Activated T-cell treated with anti-CD3 and anti-CD28 coated beads, Interleukin-2, amount 50 U/mL, for 24 hours (primary cell): Measurements from ENCODE around the gene SYPL2.

Experiments used
- DNase-seq: peaks from one replicate; pipeline ENCODE4 v3.0.0-alpha.2; 2020
- H3K27ac Mint-ChIP-seq: 2 replicates; pipeline ENCODE4 v1.8.0; 2020; ENCODE audit warnings: mild to moderate bottlenecking, mixed read lengths
- H3K27me3 Mint-ChIP-seq: 2 replicates; pipeline ENCODE4 v1.8.0; 2020; ENCODE audit warnings: mixed read lengths
- H3K36me3 Mint-ChIP-seq: 2 replicates; pipeline ENCODE4 v1.8.0; 2020; ENCODE audit warnings: low read depth, mixed read lengths
- H3K4me1 Mint-ChIP-seq: 2 replicates; pipeline ENCODE4 v1.8.0; 2020; ENCODE audit warnings: low read depth, mixed read lengths
- H3K4me3 Mint-ChIP-seq: 2 replicates; pipeline ENCODE4 v1.8.0; 2020; ENCODE audit warnings: mild to moderate bottlenecking, moderate library complexity, mixed read lengths
- H3K9me3 Mint-ChIP-seq: 2 replicates; pipeline ENCODE4 v1.8.0; 2020; ENCODE audit warnings: mixed read lengths

Gene SYPL2

DNA sequence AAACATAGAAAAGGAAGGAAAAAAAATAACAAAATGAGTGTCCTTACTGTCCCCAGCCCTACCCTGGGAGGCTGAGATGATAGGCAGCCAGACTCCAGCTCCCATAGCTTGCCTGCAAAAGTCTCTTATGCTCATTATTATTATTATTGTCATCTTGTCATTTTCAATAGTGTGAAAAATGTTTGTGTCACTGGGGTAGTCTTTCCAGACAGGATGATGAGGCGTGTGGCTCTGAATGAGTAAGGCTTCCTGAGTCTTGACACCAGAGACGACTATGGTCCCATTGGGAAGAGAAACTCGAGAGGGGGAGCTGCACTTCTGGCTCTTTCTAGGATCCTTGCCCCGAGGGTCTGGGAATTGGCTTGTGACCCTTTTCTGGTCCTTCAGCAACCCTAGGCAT is 26.4 kb downstream of the SYPL2 start:
- Mint-ChIP-seq H3K27ac (no peak overlapping the region), H3K27me3 (no peaks in the 10 kb centered on the region), H3K9me3 (no peaks in the 10 kb centered on the region), H3K4me1 (peaks cover 42% of the 10 kb centered on the region), H3K4me3 (no peak overlapping the region), H3K36me3 (peaks cover 78% of the 10 kb centered on the region)
- no peak for DNase-seq

GRCh38 chr1:109493227-109493626 is 26.9 kb downstream of the SYPL2 start:
- Mint-ChIP-seq H3K36me3 (peaks cover 78% of the 10 kb centered on the region), H3K4me1 (peaks cover 47% of the 10 kb centered on the region)

DNA sequence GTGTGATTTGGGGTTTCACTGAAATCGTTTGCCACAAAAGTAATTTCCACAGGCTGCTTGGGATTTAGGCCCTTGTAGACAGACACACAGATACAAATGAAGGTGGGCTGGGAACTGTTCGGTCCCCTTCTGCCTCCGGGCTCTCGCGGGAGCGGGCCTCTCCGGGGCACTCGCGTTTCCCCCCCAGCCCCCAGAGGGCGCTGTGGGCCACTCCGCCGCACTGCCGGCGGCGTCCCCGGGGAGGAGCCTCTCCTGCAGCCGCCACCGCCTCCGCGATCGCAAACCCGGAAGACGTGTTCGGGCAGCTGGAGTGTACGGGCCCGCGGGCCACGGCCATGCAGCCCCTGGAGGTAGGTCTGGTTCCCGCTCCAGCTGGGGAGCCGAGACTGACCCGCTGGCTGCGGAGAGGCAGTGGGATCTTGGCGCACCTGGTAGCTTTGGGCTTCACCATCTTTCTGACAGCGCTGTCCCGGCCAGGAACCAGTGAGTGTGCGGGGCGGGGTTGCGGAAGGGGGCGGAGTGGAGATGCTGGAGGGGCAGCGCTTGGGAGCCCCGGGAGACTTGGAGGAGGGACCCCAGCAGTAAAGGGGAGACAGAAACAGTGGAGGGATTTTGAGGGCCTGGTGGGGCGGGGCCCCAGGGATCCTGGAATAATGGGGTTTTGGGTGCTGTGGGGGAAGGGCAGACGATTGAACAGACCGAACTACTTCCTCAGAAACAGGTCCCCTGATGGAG is 27.6 kb downstream of the SYPL2 start, which contains the start of gene CYB561D1:
TSS of gene CYB561D1 (plus strand) at position 290 of the 735 bp plus-strand sequence. CDS start at position 336, 46 bp downstream.
- peaks cover 76% of the 10 kb centered on the region for H3K36me3 Mint-ChIP-seq
- H3K9me3 Mint-ChIP-seq, result no peaks in the 10 kb centered on the region
- H3K27me3 Mint-ChIP-seq, result no peaks in the 10 kb centered on the region
- peak within 1 kb of the TSS; percentile 96 for H3K4me3 Mint-ChIP-seq
- peak; percentile 95 for DNase-seq
- peaks cover 53% of the 10 kb centered on the region for H3K4me1 Mint-ChIP-seq
- H3K27ac Mint-ChIP-seq, result peak within 1 kb of the TSS; percentile 94

More at GRCh38 chr1:109493227-109493626, 26.9 kb downstream of the SYPL2 start:
- Mint-ChIP-seq H3K9me3 (no peaks in the 10 kb centered on the region), H3K27ac (no peak overlapping the region), H3K27me3 (no peaks in the 10 kb centered on the region), H3K4me3 (peak overlapping the region; percentile 96)
- no peak for DNase-seq

- Mint-ChIP-seq H3K4me1 (peaks cover 70% of the 10 kb centered on the region), H3K27ac (peak overlapping the region; percentile 68)
Measured at GRCh38 chr1:109495738-109496137, 29.4 kb downstream of the SYPL2 start.

DNA sequence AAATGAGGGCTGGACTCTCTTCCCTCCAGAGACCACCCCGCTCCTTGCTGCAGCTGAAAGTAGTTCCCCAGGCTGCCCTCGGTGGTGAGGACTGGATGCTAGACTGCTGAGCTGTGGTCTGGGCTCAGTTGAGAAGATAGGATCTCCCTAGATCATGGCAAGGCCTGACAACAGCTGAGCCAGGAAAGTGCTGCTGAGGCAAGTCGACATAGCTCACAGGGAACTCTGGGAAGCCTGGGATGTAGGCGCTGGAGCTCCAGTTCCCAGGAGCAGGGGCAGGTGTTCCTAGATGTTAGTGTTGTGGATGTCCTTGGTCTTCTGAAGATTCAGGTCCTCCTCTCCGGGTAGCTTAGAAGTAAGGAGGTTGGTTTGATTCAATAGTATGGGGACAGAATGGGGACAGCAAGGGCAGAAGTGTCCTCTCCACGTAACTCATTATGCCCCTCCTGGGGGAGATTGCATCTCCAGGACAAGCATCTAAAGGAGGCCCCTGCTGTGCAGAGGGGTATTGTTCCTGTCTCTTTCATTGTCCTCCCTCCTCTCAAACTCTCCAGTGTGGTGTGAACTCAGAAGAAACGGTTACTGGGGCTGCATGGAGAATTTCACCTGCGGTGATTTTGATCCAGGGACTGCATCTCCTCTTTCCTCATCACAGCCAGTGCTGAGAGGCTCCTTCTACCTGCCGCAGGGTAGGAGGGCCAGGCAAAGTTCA is 31.3 kb downstream of the SYPL2 start:
- H3K4me1 Mint-ChIP-seq, result peaks cover 88% of the 10 kb centered on the region
- H3K36me3 Mint-ChIP-seq, result peaks cover 58% of the 10 kb centered on the region
- H3K9me3 Mint-ChIP-seq, result no peaks in the 10 kb centered on the region
- H3K27ac Mint-ChIP-seq, result peak overlapping the region; percentile 84
- H3K27me3 Mint-ChIP-seq, result no peaks in the 10 kb centered on the region
- no peak for DNase-seq
- peak overlapping the region; percentile 23 for H3K4me3 Mint-ChIP-seq

More at GRCh38 chr1:109495738-109496137, 29.4 kb downstream of the SYPL2 start:
- H3K4me3 Mint-ChIP-seq, result peak overlapping the region; percentile 96
- H3K27me3 Mint-ChIP-seq, result no peaks in the 10 kb centered on the region
- H3K9me3 Mint-ChIP-seq, result no peaks in the 10 kb centered on the region
- DNase-seq, result no peak
- H3K36me3 Mint-ChIP-seq, result peaks cover 72% of the 10 kb centered on the region

DNA sequence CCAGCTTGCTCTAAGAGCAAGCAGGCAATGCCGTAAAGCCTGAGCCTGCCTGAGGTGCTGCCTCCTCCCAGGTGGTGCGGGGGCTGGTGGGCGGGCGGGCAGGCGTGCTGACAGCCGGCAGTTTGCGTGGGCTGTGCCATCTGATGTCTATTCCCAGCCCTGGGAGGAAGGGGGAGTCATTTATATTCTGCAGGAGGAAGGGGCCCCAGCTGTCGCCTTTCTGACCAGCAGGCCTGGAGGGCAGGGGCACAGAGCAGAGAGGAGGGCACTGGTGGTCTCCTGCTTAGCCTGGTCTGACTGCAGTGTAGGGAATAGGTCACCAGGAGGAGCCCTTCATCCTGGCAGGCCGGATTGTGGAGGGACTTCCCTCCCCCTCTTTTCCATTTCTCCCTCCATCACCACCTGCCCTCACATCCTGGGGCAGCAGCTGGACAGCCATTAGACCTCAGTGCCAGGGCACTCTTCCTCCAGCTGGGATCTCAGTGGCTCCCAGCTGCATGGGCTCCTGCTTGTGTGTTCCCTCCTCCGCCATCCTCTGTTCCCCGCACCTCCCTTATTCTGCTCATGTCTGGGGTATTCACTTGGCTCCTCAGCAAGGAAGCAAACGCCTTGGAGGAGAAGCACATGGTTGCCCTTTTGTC is 31.9 kb downstream of the SYPL2 start:
- Mint-ChIP-seq H3K27ac (peak overlapping the region; percentile 84), H3K4me1 (peaks cover 87% of the 10 kb centered on the region), H3K36me3 (peaks cover 58% of the 10 kb centered on the region), H3K9me3 (no peaks in the 10 kb centered on the region), H3K27me3 (no peaks in the 10 kb centered on the region), H3K4me3 (peak overlapping the region; percentile 23)
- DNase-seq, result peak; percentile 45

- no peak overlapping the region for H3K4me3 Mint-ChIP-seq
- no peaks in the 10 kb centered on the region for H3K27me3 Mint-ChIP-seq
- H3K27ac Mint-ChIP-seq, result peak overlapping the region; percentile 85
- H3K9me3 Mint-ChIP-seq, result no peaks in the 10 kb centered on the region
- peaks cover 88% of the 10 kb centered on the region for H3K4me1 Mint-ChIP-seq
- no peak for DNase-seq
- peaks cover 56% of the 10 kb centered on the region for H3K36me3 Mint-ChIP-seq
Measured at GRCh38 chr1:109499081-109499480, 32.7 kb downstream of the SYPL2 start.

GRCh38 chr1:109499661-109500536 is 33.6 kb downstream of the SYPL2 start:
- H3K36me3 Mint-ChIP-seq, result peaks cover 52% of the 10 kb centered on the region
- peaks cover 91% of the 10 kb centered on the region for H3K4me1 Mint-ChIP-seq
- no peak overlapping the region for H3K4me3 Mint-ChIP-seq
- no peaks in the 10 kb centered on the region for H3K27me3 Mint-ChIP-seq
- no peaks in the 10 kb centered on the region for H3K9me3 Mint-ChIP-seq
- peak; percentile 74 for DNase-seq
- peak overlapping the region; percentile 85 for H3K27ac Mint-ChIP-seq

DNA sequence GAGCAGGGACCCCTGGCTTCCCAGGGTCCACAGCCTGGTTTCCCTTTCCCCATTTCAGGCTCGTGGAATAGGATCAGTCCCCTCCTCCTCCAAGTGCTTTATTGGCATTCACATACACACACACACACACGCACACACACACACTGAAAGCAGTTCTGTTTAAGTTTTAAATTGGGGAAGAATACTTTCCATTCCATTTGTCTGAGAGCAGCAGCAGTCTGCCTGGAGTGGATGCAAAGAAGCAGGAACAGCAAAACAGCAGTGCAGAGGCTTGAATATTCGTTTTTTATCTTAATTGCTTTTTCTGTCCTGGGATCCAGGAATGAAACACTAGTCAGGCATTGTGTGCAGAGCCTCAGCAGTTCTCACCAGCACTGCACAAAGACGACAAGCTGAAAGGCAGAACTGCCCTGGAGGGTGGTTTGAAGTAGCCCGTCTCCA is 34.6 kb downstream of the SYPL2 start:
- peaks cover 91% of the 10 kb centered on the region for H3K4me1 Mint-ChIP-seq
- peaks cover 45% of the 10 kb centered on the region for H3K36me3 Mint-ChIP-seq
- H3K27ac Mint-ChIP-seq, result peak overlapping the region; percentile 85
- no peak overlapping the region for H3K4me3 Mint-ChIP-seq
- H3K27me3 Mint-ChIP-seq, result no peaks in the 10 kb centered on the region
- DNase-seq, result peak; percentile 28
- H3K9me3 Mint-ChIP-seq, result no peaks in the 10 kb centered on the region

- peaks cover 36% of the 10 kb centered on the region for H3K36me3 Mint-ChIP-seq
- H3K4me1 Mint-ChIP-seq, result peaks cover 91% of the 10 kb centered on the region
- no peak overlapping the region for H3K4me3 Mint-ChIP-seq
- no peaks in the 10 kb centered on the region for H3K27me3 Mint-ChIP-seq
- peak; percentile 32 for DNase-seq
- no peaks in the 10 kb centered on the region for H3K9me3 Mint-ChIP-seq
- peak overlapping the region; percentile 81 for H3K27ac Mint-ChIP-seq
Measured at GRCh38 chr1:109501644-109502363, 35.5 kb downstream of the SYPL2 start.

DNA sequence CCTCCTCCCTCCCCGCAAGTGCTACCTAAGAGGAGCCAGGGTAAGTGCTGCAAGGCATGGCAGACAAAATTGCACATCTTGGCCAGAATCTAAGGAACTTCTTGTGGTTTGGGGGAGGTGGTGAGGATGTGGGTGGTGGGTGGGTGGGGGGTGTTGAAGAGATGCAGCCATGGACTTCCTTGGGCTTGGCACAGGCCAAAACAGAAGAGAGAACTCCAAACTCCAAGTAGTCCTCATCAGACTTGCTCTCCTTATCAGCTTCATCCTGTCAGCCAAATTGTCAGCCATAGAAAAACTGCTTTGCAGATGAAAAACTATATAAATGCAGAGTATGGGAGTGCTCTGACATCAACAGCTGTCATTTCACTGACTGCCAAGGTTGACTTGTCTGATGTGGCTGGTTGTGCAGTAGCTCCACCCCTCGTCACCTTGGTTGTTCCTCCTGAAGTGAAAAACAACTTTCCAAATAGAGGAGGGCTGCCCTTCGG is 36.1 kb downstream of the SYPL2 start:
- DNase-seq, result peak; percentile 31
- no peaks in the 10 kb centered on the region for H3K9me3 Mint-ChIP-seq
- peaks cover 36% of the 10 kb centered on the region for H3K36me3 Mint-ChIP-seq
- peak overlapping the region; percentile 41 for H3K4me3 Mint-ChIP-seq
- peak overlapping the region; percentile 81 for H3K27ac Mint-ChIP-seq
- no peaks in the 10 kb centered on the region for H3K27me3 Mint-ChIP-seq
- H3K4me1 Mint-ChIP-seq, result peaks cover 93% of the 10 kb centered on the region

DNA sequence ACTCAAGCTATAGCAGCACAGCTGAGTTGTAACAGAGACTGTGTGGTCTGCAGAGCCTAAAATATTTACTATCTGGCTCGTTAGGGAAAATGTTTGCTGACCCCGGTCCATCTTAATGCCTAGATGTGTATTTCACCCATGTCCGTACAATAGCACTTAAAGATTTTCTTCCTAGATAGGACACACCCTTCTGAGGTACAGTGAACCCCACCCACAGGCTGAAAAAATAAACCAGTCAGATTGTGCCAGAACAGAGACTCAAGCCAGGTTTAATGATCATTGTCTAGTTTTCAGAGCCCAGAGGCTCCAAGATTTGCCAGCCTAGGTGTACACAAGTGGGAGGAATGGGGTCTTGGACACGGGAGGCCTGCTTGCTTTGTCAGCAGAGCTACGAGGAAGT is 37.6 kb downstream of the SYPL2 start:
- no peak for DNase-seq
- no peaks in the 10 kb centered on the region for H3K27me3 Mint-ChIP-seq
- H3K27ac Mint-ChIP-seq, result peak overlapping the region; percentile 88
- peaks cover 23% of the 10 kb centered on the region for H3K36me3 Mint-ChIP-seq
- peaks cover 92% of the 10 kb centered on the region for H3K4me1 Mint-ChIP-seq
- no peaks in the 10 kb centered on the region for H3K9me3 Mint-ChIP-seq
- H3K4me3 Mint-ChIP-seq, result no peak overlapping the region

DNA sequence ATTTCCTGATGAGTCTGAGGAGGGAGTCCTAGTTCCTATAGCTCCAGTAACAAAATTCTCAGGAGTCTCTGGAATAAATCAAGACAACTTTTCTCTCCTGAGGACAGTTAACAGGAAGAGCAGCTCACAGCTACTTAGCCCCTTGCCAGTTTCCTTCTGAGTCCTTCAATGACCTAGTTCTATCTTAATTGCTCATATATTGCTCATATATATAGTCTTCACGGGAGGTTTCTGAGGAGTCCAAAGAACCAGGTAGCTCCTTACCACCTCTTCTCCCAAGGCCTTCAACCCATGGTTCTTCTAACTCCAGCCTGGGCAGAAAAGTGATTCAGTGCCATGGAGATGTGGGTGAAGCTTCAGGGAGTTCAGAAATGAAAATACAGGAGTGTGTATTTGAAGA is 38.6 kb downstream of the SYPL2 start:
- Mint-ChIP-seq H3K4me3 (no peak overlapping the region), H3K27ac (peak overlapping the region; percentile 90), H3K4me1 (peaks cover 87% of the 10 kb centered on the region), H3K27me3 (no peaks in the 10 kb centered on the region), H3K36me3 (peaks cover 15% of the 10 kb centered on the region), H3K9me3 (no peaks in the 10 kb centered on the region)
- no peak for DNase-seq
